Mesothelial cell of epicardium (in vitro differentiated cells): Measurements from ENCODE around the gene CASP8AP2. TPM values are rescaled to one million over a fixed set of nuclear protein-coding genes. Genes with fewer than 3 reads are reported as not detected.

Experiments used
- DNase-seq, 2 experiments: peaks; one replicate each; pipeline ENCODE4 v3.0.0; 2021; ENCODE audit warnings: low spot score in 2 of 2; ENCODE audit not compliant: unreplicated experiment in 2 of 2
- H3K27ac Mint-ChIP-seq: 2 replicates; pipeline ENCODE4 v1.8.0; 2021; ENCODE audit warnings: mixed read lengths
- H3K27me3 Mint-ChIP-seq: 2 replicates; pipeline ENCODE4 v1.8.0; 2021; ENCODE audit warnings: low read depth, mixed read lengths
- H3K36me3 Mint-ChIP-seq: 2 replicates; pipeline ENCODE4 v1.8.0; 2021; ENCODE audit warnings: mixed read lengths
- H3K4me1 Mint-ChIP-seq: 2 replicates; pipeline ENCODE4 v1.8.0; 2021; ENCODE audit warnings: mixed read lengths
- H3K4me3 Mint-ChIP-seq: 2 replicates; pipeline ENCODE4 v1.8.0; 2021; ENCODE audit warnings: mild to moderate bottlenecking, moderate library complexity, mixed read lengths
- H3K9me3 Mint-ChIP-seq: 2 replicates; pipeline ENCODE4 v1.8.0; 2021; ENCODE audit warnings: mixed read lengths
- total RNA-seq: library from RNA; stranded (reverse); gene quantifications from 3 replicates; pipeline ENCODE4 v1.2.1, GENCODE V29; 2021
- TF ChIP-seq, protein P1 (sequence below): fragments of 200-600 bp; sonication (generic); IDR thresholded peaks from one replicate; pipeline ENCODE4 v1.5.0; 2021; ENCODE audit warnings: antibody characterized with exemption; ENCODE audit not compliant: unreplicated experiment

CASP8AP2 gene
- total RNA-seq, 1 donor from 2014 or later: 23.4 TPM

DNA sequence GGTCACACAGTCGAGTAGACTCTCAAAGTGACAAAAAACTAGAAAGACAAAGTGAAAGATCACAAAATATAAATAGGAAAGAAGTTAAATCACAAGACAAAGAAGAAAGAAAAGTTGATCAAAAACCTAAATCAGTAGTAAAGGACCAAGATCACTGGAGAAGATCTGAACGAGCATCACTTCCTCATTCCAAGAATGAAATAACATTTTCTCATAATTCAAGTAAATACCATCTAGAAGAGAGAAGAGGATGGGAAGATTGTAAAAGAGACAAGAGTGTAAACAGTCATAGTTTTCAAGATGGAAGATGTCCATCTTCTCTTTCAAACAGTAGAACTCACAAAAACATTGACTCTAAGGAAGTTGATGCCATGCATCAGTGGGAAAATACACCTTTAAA, 33.0 kb downstream of the CASP8AP2 start:
- Mint-ChIP-seq H3K9me3 (peaks cover 20% of the 10 kb centered on the region), H3K4me1 (no peaks in the 10 kb centered on the region), H3K27ac (no peak overlapping the region), H3K4me3 (no peak overlapping the region), H3K27me3 (no peaks in the 10 kb centered on the region), H3K36me3 (peaks cover 64% of the 10 kb centered on the region)
- no peak for DNase-seq
- TF ChIP-seq, protein P1, sequence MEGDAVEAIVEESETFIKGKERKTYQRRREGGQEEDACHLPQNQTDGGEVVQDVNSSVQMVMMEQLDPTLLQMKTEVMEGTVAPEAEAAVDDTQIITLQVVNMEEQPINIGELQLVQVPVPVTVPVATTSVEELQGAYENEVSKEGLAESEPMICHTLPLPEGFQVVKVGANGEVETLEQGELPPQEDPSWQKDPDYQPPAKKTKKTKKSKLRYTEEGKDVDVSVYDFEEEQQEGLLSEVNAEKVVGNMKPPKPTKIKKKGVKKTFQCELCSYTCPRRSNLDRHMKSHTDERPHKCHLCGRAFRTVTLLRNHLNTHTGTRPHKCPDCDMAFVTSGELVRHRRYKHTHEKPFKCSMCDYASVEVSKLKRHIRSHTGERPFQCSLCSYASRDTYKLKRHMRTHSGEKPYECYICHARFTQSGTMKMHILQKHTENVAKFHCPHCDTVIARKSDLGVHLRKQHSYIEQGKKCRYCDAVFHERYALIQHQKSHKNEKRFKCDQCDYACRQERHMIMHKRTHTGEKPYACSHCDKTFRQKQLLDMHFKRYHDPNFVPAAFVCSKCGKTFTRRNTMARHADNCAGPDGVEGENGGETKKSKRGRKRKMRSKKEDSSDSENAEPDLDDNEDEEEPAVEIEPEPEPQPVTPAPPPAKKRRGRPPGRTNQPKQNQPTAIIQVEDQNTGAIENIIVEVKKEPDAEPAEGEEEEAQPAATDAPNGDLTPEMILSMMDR: no peak

DNA sequence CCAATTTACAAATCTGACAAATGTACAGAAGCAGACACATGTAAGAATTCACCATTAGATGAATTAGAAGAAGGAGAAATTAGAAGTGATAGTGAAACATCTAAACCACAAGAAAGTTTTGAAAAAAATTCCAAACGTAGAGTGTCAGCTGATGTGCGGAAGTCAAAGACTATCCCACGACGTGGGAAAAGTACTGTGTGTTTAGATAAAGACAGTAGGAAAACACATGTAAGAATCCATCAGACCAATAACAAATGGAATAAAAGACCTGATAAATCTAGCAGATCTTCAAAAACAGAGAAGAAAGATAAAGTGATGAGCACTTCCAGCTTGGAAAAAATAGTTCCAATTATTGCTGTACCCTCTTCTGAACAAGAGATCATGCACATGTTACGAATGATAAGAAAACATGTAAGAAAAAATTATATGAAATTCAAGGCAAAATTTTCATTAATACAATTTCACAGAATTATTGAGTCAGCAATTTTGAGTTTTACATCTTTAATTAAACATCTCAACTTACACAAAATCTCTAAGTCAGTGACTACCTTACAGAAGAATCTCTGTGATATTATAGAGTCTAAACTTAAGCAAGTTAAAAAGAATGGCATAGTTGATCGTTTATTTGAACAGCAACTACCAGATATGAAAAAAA, 36.5 kb downstream of the CASP8AP2 start:
- Mint-ChIP-seq H3K4me1 (no peaks in the 10 kb centered on the region), H3K36me3 (peaks cover 70% of the 10 kb centered on the region), H3K4me3 (no peak overlapping the region), H3K27me3 (no peaks in the 10 kb centered on the region), H3K9me3 (peaks cover 20% of the 10 kb centered on the region), H3K27ac (no peak overlapping the region)
- TF ChIP-seq, protein P1: no peak
- DNase-seq: no peak

DNA sequence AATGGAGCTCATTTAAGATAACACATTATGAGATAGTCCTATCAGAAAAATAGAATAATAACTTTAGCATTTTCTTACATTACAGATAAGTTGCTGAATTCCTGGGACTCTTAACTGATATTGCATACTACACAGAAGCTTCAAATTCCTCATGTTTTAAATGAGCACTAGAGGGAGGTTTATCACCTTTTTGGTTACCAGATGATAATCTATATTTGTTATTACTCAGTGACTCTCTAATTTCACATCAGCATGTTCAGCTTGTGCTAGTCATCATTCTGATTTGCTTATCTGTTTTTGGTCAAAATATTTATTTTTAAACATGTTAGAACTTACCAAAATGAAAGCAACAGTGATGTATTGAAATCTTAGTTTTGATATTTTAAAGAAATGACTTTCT, 44.0 kb downstream of the CASP8AP2 start:
- no peak overlapping the region for H3K27ac Mint-ChIP-seq
- no peak overlapping the region for H3K4me3 Mint-ChIP-seq
- DNase-seq: no peak
- H3K27me3 Mint-ChIP-seq: no peaks in the 10 kb centered on the region
- no peaks in the 10 kb centered on the region for H3K4me1 Mint-ChIP-seq
- H3K9me3 Mint-ChIP-seq: peaks cover 3% of the 10 kb centered on the region
- TF ChIP-seq, protein P1: no peak
- H3K36me3 Mint-ChIP-seq: peaks cover 24% of the 10 kb centered on the region

DNA sequence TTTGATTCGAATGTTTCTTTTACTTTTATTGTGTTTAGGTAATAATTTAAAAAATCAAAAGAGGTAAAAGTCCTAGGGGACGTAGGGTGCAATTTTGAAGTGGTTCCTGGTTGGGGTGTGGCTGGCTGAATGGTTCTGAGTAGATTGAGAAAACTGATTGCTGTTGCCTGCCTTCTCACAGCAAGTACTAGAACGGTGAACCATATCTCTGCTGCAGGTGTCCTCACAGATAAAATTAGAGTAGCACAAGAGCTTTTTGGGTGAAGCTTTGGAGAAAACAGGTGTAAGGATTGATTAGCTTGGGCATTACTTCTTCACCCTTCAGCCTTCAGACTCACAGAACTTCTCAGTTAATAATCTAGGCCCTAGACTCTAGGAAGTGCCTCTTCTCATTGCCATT, 44.8 kb downstream of the CASP8AP2 start:
- peaks cover 3% of the 10 kb centered on the region for H3K9me3 Mint-ChIP-seq
- DNase-seq: no peak
- H3K27ac Mint-ChIP-seq: no peak overlapping the region
- H3K4me3 Mint-ChIP-seq: no peak overlapping the region
- peaks cover 22% of the 10 kb centered on the region for H3K36me3 Mint-ChIP-seq
- no peaks in the 10 kb centered on the region for H3K4me1 Mint-ChIP-seq
- TF ChIP-seq, protein P1: no peak
- no peaks in the 10 kb centered on the region for H3K27me3 Mint-ChIP-seq

DNA sequence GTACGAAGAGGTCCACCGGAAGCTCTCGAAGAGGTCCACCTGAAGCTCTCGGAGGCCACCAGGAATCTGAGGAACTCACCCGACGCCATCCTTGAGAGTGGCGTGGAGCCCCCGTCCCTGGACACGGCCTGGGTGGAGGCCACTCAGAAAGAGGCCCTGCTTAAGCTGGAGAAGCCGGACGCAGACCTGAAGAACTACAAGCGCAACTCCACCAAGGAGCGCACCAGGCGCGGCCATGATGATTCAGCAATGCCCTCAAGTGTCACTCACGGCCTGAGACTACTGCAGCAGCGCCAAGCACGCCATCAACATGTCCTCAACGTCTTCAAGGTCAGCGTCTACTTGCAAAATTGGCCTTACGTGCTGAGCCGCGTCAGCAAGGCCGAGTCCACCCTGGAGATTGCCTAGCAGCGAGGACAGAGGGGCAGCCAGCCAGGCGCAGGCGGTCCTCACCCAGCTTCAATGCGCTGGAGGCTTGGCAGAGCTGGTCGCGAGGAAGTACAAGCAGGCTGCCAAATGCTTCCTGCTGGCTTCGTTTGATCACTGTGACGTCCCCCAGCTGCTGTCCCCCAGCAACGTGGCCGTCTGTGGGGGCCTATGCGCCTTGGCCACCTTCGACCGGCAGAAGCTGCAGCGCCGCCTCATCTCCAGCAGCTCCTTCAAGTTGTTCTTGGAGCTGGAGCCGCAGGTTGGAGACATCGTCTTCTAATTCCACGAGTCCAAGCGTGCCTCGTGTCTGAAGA, 56.9 kb downstream of the CASP8AP2 start:
- Mint-ChIP-seq H3K36me3 (no peaks in the 10 kb centered on the region), H3K4me1 (peaks cover 8% of the 10 kb centered on the region), H3K27ac (no peak overlapping the region), H3K9me3 (no peaks in the 10 kb centered on the region), H3K4me3 (no peak overlapping the region), H3K27me3 (peaks cover 24% of the 10 kb centered on the region)
- no peak for DNase-seq
- TF ChIP-seq, protein P1: no peak
